Endothelial cell of umbilical vein (primary cell): Measurements from ENCODE around the gene PARM1.

Source experiments
- EZH2 ChIP-seq: IDR thresholded peaks from 2 replicates; pipeline ENCODE4 v1.6.1; 2012; ENCODE audit warnings: borderline replicate concordance, low read depth, mild to moderate bottlenecking, moderate library complexity, low read length, inconsistent platforms; ENCODE audit not compliant: severe bottlenecking
- TF ChIP-seq, protein P1 (sequence below), 2 donors: IDR thresholded peaks; 1 replicate in 1 of 2; 2 replicates in 1 of 2; pipeline ENCODE4 v1.5.1; 2011; ENCODE audit warnings: low read length in 2 of 2, mild to moderate bottlenecking in 2 of 2, moderate library complexity in 2 of 2, control low read depth in 1 of 2, inconsistent platforms in 1 of 2, low read depth in 1 of 2; ENCODE audit not compliant: insufficient read depth in 1 of 2; ENCODE audit errors: extremely low read depth in 1 of 2

DNA sequence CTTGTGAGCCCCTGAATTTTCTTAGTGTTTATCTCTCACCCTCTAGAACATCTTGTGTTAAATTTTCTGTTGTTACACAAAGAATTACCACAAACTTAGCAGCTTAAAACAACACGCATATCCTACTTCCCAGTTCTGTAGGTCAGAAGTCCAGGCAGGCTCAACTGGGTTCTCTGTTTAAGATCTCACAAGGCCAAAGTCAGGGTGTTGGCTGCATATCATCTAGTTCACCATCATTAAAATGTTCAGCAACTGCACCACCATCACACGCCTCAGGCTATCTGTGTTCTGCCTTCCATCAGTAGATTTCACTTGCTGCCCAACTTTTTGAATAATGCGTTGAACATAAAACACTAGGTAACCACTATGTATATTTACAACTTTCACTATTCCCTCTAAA is 130.5 kb downstream of the PARM1 start:
- TF ChIP-seq, protein P1, sequence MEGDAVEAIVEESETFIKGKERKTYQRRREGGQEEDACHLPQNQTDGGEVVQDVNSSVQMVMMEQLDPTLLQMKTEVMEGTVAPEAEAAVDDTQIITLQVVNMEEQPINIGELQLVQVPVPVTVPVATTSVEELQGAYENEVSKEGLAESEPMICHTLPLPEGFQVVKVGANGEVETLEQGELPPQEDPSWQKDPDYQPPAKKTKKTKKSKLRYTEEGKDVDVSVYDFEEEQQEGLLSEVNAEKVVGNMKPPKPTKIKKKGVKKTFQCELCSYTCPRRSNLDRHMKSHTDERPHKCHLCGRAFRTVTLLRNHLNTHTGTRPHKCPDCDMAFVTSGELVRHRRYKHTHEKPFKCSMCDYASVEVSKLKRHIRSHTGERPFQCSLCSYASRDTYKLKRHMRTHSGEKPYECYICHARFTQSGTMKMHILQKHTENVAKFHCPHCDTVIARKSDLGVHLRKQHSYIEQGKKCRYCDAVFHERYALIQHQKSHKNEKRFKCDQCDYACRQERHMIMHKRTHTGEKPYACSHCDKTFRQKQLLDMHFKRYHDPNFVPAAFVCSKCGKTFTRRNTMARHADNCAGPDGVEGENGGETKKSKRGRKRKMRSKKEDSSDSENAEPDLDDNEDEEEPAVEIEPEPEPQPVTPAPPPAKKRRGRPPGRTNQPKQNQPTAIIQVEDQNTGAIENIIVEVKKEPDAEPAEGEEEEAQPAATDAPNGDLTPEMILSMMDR (IDR thresholded peaks at IDR 0.05; ENCODE audit: extremely low read depth in 1 of 2, insufficient read depth in 1 of 2, low read depth in 1 of 2, low read length in 2 of 2): no peak
- no peak for TF ChIP-seq EZH2
